Endothelial cell (in vitro differentiated cells): ENCODE measurements around the gene RAD51B. TPM values are rescaled to one million over a fixed set of nuclear protein-coding genes. Genes with fewer than 3 reads are reported as not detected.

Source experiments
- DNase-seq: peaks from one replicate; pipeline ENCODE4 v3.0.0; 2021; ENCODE audit warnings: low spot score
- H3K27ac Mint-ChIP-seq: one replicate; pipeline ENCODE4 v1.8.0; 2021; ENCODE audit warnings: mixed read lengths, inconsistent platforms; ENCODE audit not compliant: unreplicated experiment
- H3K27me3 Mint-ChIP-seq: one replicate; pipeline ENCODE4 v1.8.0; 2021; ENCODE audit warnings: mild to moderate bottlenecking, moderate library complexity, mixed read lengths, inconsistent platforms; ENCODE audit not compliant: unreplicated experiment
- H3K36me3 Mint-ChIP-seq: one replicate; pipeline ENCODE4 v1.8.0; 2021; ENCODE audit warnings: mild to moderate bottlenecking, low read depth, mixed read lengths, inconsistent platforms; ENCODE audit not compliant: unreplicated experiment
- H3K4me1 Mint-ChIP-seq: one replicate; pipeline ENCODE4 v1.8.0; 2021; ENCODE audit warnings: mild to moderate bottlenecking, mixed read lengths, inconsistent platforms; ENCODE audit not compliant: unreplicated experiment
- H3K4me3 Mint-ChIP-seq: one replicate; pipeline ENCODE4 v1.8.0; 2021; ENCODE audit warnings: mild to moderate bottlenecking, mixed read lengths, inconsistent platforms; ENCODE audit not compliant: unreplicated experiment
- H3K9me3 Mint-ChIP-seq: one replicate; pipeline ENCODE4 v1.8.0; 2021; ENCODE audit warnings: mixed read lengths, inconsistent platforms; ENCODE audit not compliant: unreplicated experiment
- total RNA-seq: library from RNA; stranded (reverse); fragmentation: NEBNext Ultra II Directional; extraction: Animal tissue kit (Norgen Biotek cat#: 25700); gene quantifications from one replicate; pipeline ENCODE4 v1.2.1, GENCODE V29; 2021; ENCODE audit not compliant: unreplicated experiment
- TF ChIP-seq, protein P1 (sequence below): fragments of 200-600 bp; sonication (generic); IDR thresholded peaks from one replicate; pipeline ENCODE4 v1.5.0; 2021; ENCODE audit warnings: antibody characterized with exemption; ENCODE audit not compliant: unreplicated experiment

The RAD51B gene
- total RNA-seq, 1 donor from 2014 or later: 23.5 TPM

DNA sequence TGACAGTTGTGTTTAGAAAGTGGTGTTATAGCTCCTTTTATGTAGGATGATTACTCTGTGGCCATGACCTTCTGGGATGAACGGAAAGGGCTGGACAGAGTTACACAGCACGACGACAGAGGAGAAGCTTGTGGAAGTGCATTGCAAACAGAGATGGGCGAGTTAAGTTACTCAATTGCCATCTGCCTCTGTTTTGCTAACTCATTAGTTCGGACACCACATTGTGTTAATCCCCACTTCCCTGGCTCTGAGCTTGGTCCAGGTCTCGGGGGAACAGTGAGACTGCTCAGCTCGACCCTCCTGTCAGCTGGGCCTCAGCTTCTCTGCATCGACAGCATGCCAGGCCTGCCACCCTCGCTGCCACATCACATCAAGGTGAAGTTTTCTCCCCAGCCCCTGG is 565.3 kb downstream of the RAD51B start:
- peaks cover 20% of the 10 kb centered on the region for H3K4me1 Mint-ChIP-seq
- TF ChIP-seq, protein P1, sequence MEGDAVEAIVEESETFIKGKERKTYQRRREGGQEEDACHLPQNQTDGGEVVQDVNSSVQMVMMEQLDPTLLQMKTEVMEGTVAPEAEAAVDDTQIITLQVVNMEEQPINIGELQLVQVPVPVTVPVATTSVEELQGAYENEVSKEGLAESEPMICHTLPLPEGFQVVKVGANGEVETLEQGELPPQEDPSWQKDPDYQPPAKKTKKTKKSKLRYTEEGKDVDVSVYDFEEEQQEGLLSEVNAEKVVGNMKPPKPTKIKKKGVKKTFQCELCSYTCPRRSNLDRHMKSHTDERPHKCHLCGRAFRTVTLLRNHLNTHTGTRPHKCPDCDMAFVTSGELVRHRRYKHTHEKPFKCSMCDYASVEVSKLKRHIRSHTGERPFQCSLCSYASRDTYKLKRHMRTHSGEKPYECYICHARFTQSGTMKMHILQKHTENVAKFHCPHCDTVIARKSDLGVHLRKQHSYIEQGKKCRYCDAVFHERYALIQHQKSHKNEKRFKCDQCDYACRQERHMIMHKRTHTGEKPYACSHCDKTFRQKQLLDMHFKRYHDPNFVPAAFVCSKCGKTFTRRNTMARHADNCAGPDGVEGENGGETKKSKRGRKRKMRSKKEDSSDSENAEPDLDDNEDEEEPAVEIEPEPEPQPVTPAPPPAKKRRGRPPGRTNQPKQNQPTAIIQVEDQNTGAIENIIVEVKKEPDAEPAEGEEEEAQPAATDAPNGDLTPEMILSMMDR: no peak
- H3K27ac Mint-ChIP-seq: no peak overlapping the region
- no peak overlapping the region for H3K4me3 Mint-ChIP-seq
- H3K9me3 Mint-ChIP-seq: no peaks in the 10 kb centered on the region
- no peaks in the 10 kb centered on the region for H3K36me3 Mint-ChIP-seq
- H3K27me3 Mint-ChIP-seq: no peaks in the 10 kb centered on the region
- no peak for DNase-seq

DNA sequence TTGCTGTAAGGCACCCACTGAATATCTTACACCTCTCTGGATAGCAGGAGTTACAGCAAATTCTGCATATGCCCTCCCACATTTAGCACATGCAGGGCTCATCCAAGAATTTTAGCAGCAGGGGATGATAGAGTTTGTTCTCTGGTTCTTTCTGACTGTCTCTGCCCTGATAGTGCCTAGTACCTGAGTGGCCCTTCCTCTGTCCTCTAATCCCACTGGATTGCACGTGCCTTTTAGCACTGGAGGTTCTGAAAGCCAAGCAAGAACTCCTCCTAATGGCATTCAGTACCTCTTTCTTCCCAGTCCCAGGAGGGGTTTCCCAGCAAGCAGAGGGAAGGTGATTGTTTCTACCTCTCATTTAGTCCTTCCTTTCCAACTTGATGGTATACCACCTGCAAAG is 566.9 kb downstream of the RAD51B start:
- Mint-ChIP-seq H3K9me3 (no peaks in the 10 kb centered on the region), H3K4me1 (peaks cover 14% of the 10 kb centered on the region), H3K27me3 (no peaks in the 10 kb centered on the region), H3K27ac (no peak overlapping the region), H3K36me3 (no peaks in the 10 kb centered on the region), H3K4me3 (no peak overlapping the region)
- TF ChIP-seq, protein P1: no peak
- no peak for DNase-seq

DNA sequence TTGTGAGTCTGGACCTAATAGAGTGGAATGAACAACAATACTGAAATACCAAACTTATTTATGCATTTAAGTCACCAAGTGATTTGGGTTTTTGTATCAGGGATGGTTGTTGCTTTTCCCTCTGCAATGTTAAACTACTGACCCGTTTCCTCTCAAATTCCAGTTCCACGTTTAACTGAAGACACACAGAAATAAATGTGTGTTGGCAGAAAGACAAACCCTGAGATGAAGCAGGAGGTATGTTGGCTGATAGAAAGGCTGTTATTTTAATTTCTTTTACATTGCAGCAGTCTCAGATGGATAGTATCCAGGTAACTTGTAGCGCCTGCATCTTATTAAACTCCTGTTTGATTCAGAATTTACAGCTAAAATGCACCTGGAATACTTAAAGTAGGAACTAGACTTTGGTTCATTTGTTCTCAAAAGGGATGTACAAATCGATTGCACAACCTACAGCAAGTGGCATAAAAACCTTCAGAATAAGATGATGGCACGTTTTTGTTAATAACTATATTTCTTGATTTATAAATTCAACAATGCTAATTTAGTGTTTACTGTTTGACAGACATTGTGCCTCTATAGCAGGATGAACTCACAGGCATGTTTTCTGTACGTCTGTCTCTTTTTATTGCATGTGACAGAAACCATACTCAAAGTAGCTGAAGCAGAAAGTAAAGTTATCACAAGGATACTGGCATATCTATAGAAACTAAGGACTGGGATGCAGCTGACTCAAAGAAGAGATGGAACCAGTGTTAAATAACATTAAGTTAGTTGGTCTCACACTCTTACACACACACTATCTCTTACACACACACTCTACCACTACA is 567.6 kb downstream of the RAD51B start:
- TF ChIP-seq, protein P1: no peak
- no peak overlapping the region for H3K27ac Mint-ChIP-seq

GRCh38 chr14:68389943-68390342 is 570.4 kb downstream of the RAD51B start:
- peaks cover 24% of the 10 kb centered on the region for H3K4me1 Mint-ChIP-seq
- H3K9me3 Mint-ChIP-seq: no peaks in the 10 kb centered on the region
- no peak for DNase-seq
- H3K4me3 Mint-ChIP-seq: no peak overlapping the region
- TF ChIP-seq, protein P1: no peak
- no peaks in the 10 kb centered on the region for H3K27me3 Mint-ChIP-seq
- H3K27ac Mint-ChIP-seq: no peak overlapping the region
- no peaks in the 10 kb centered on the region for H3K36me3 Mint-ChIP-seq

More for the DNA sequence above, 567.6 kb downstream of the RAD51B start:
- no peak overlapping the region for H3K4me3 Mint-ChIP-seq
- H3K4me1 Mint-ChIP-seq: peaks cover 14% of the 10 kb centered on the region
- H3K27me3 Mint-ChIP-seq: no peaks in the 10 kb centered on the region
- no peak for DNase-seq
- no peaks in the 10 kb centered on the region for H3K36me3 Mint-ChIP-seq
- no peaks in the 10 kb centered on the region for H3K9me3 Mint-ChIP-seq

DNA sequence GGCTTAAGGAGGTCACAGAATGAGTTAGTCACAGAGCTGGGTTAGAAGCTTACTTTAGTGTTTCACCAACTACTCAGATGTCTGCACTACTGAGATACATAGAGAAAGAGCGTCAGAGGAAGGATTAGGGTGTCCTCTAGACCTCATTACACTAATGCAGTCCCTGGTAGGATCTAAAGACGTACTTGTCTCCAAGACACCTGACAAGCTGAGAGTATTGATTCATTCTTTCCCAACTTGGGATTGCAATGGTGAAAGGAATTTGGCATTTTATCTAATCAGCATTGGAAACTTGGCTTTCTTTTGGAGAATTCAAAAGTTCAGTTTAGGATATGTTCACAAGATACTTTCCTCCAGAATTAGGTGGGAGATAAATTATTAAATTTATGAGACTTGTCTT is 571.2 kb downstream of the RAD51B start:
- TF ChIP-seq, protein P1: no peak
- Mint-ChIP-seq H3K9me3 (no peaks in the 10 kb centered on the region), H3K27ac (no peak overlapping the region), H3K27me3 (no peaks in the 10 kb centered on the region), H3K36me3 (no peaks in the 10 kb centered on the region), H3K4me3 (no peak overlapping the region), H3K4me1 (peaks cover 30% of the 10 kb centered on the region)
- DNase-seq: no peak
